GM23248 (cell line): ENCODE measurements around the gene BRD4. TPM values are rescaled to one million over a fixed set of nuclear protein-coding genes. Genes with fewer than 3 reads are reported as not detected.

Experiments
- DNase-seq: peaks from one replicate; pipeline ENCODE4 v3.0.0-alpha.2; 2015
- H2AFZ ChIP-seq: fragments of 200-600 bp; sonication (generic); 2 replicates; pipeline ENCODE4 v1.6.1; 2016; ENCODE audit warnings: antibody characterized with exemption
- H3F3A ChIP-seq: fragments of 200-600 bp; sonication (generic); 2 replicates; pipeline ENCODE4 v1.6.1; 2016; ENCODE audit warnings: mild to moderate bottlenecking, antibody characterized with exemption, mixed run types; ENCODE audit not compliant: insufficient read depth
- H3K27ac ChIP-seq: fragments of 200-600 bp; sonication (generic); 2 replicates; pipeline ENCODE4 v1.5.1; 2016; ENCODE audit warnings: mild to moderate bottlenecking
- H3K27me3 ChIP-seq: fragments of 200-600 bp; sonication (generic); replicated peaks from 2 replicates; pipeline ENCODE4 v1.6.1; 2016; ENCODE audit warnings: mild to moderate bottlenecking; ENCODE audit not compliant: insufficient read depth
- H3K36me3 ChIP-seq: fragments of 200-600 bp; sonication (generic); 2 replicates; pipeline ENCODE4 v1.6.1; 2016; ENCODE audit warnings: low read depth, mild to moderate bottlenecking
- H3K4me1 ChIP-seq: fragments of 200-600 bp; sonication (generic); 2 replicates; pipeline ENCODE4 v1.6.1; 2016; ENCODE audit warnings: mild to moderate bottlenecking; ENCODE audit not compliant: insufficient read depth
- H3K4me2 ChIP-seq: fragments of 200-600 bp; sonication (generic); one replicate; pipeline ENCODE4 v1.6.1; 2016; ENCODE audit warnings: mild to moderate bottlenecking; ENCODE audit not compliant: unreplicated experiment
- H3K4me3 ChIP-seq: fragments of 200-600 bp; sonication (generic); 2 replicates; pipeline ENCODE4 v1.5.1; 2016; ENCODE audit warnings: mild to moderate bottlenecking
- H3K79me2 ChIP-seq: fragments of 200-600 bp; sonication (generic); 2 replicates; pipeline ENCODE4 v1.6.1; 2016; ENCODE audit warnings: mild to moderate bottlenecking; ENCODE audit not compliant: insufficient read depth
- H3K9ac ChIP-seq: fragments of 200-600 bp; sonication (generic); 2 replicates; pipeline ENCODE4 v1.6.1; 2016; ENCODE audit warnings: mild to moderate bottlenecking
- H3K9me2 ChIP-seq: fragments of 200-600 bp; sonication (generic); 2 replicates; pipeline ENCODE4 v1.6.1; 2016; ENCODE audit warnings: mixed run types, mild to moderate bottlenecking, moderate library complexity; ENCODE audit not compliant: insufficient read depth
- H3K9me3 ChIP-seq: fragments of 200-600 bp; sonication (generic); one replicate; pipeline ENCODE4 v1.6.1; 2017; ENCODE audit warnings: low read depth
- H4K20me1 ChIP-seq: fragments of 200-600 bp; sonication (generic); 2 replicates; pipeline ENCODE4 v1.6.0; 2016; ENCODE audit not compliant: insufficient read depth
- EZH2 ChIP-seq: fragments of 200-600 bp; sonication (generic); IDR thresholded peaks from 2 replicates; pipeline ENCODE4 v1.6.1; 2018; ENCODE audit warnings: antibody characterized with exemption, mild to moderate bottlenecking; ENCODE audit not compliant: insufficient read depth, poor library complexity, severe bottlenecking
- EZH2phosphoT487 ChIP-seq: fragments of 200-600 bp; sonication (generic); IDR thresholded peaks from 2 replicates; pipeline ENCODE4 v1.6.1; 2018; ENCODE audit warnings: antibody characterized with exemption, moderate library complexity, mild to moderate bottlenecking, low read depth; ENCODE audit not compliant: insufficient read depth
- WGBS, 2 experiments: methylation state at CpG; one replicate each; pipeline ENCODE4 v1.1.6; 2015 to 2017; ENCODE audit warnings: low lambda C conversion rate in 2 of 2, low coverage in 1 of 2; ENCODE audit errors: missing lambda C conversion rate in 2 of 2; 5-methylcytosine and 5-hydroxymethylcytosine counted together
- in situ Hi-C: fragments of 300-500 bp; cut with MboI; formaldehyde crosslinking; loops from 2 replicates; pipeline ENCODE4 v1.15.0; 2020
- polyA plus RNA-seq: library from polyadenylated mRNA; unstranded; fragments of >200 nt; fragmentation: Nextera tagmentation; extraction: Ambion mirVana; gene quantifications from 2 replicates; pipeline ENCODE4 v1.2.1, GENCODE V29; 2016
- total RNA-seq: library from RNA; depleted of rRNA; stranded (reverse); fragments of >200 nt; shearing (Covaris generic); gene quantifications from 2 replicates; pipeline ENCODE4 v1.2.3, GENCODE V29; 2014

The BRD4 gene
- total and polyA plus RNA-seq, 2 experiments from 2014 or later = 9.0 to 18.6 TPM

DNA sequence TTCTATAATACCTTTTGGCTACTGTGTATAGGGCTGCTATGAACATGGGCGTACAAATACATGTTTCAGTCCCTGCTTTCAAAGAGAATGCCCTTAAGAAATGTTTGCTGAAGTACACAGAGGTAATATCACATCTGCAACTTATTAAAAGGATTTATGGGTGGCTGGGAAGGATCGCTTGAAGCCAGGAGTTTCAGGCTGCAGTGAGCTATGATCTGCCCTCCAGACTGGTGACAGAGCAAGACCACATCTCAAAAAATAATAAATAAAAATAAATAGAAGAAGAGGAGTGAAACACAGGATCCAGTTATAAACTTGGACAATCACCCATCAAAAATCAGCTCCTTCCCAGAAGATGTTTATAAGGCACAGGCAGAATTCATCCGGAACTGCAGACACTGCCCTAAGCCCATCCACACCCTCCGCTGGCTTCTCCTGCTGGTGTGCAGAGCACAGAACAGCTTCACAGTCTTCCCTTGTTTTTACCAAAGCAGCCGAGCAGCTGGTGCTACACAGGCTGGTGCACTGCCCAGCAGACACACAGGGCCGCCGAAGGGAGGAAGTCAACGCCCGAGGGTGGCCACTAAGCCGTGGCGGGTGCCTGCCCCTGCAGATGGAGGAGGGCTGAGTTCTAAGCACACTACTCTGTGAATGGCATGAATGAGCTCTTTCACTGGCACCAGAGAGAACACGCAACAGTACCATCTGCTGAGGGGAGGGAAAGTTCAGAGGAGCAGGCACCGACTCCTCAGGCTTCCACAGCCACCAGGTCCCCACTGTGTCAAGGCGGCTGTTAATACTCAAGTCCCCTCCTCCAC is 44.0 kb downstream of the BRD4 start:
- H3K79me2 ChIP-seq = peaks cover 100% of the 10 kb centered on the region
- WGBS, 2 experiments = 21 to 22% methylated on average over 14 of the region's 14 CpGs
- in situ Hi-C loops = no loop called here
- no peaks in the 10 kb centered on the region for H3K36me3 ChIP-seq
- H3K27me3 ChIP-seq = no peaks in the 10 kb centered on the region
- peak overlapping the region; percentile 51 for H3K4me2 ChIP-seq
- TF ChIP-seq EZH2 = no peak
- TF ChIP-seq EZH2phosphoT487 = no peak
- peaks cover 82% of the 10 kb centered on the region for H4K20me1 ChIP-seq
- no peak overlapping the region for H3K4me3 ChIP-seq
- H3F3A ChIP-seq = peaks cover 54% of the 10 kb centered on the region
- H3K4me1 ChIP-seq = peaks cover 70% of the 10 kb centered on the region
- H3K9me2 ChIP-seq = no peaks in the 10 kb centered on the region
- H3K9ac ChIP-seq = peak overlapping the region; percentile 15
- peak overlapping the region; percentile 41 for H3K27ac ChIP-seq
- H2AFZ ChIP-seq = no peak overlapping the region
- no peaks in the 10 kb centered on the region for H3K9me3 ChIP-seq
- peak; percentile 66 for DNase-seq

DNA sequence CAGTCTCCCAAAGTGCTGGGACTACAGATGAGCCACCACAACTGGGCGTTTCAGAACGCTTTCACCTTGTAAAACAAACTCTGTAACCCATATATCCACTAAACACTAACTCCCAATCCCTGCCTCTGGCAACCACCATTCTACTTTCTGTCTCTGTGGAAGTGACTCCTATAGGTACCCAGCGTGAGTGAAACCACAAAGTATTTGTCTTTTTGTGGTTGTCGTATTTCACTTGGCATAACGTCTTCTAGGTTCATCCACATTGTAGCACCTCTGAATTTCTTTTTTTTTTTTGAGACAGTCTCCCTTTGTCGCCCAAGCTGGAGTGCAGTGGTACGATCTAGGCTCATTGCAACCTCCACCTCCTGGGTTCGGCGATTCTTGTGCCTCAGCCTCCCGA is 44.8 kb downstream of the BRD4 start:
- H3K27ac ChIP-seq = peak overlapping the region; percentile 41; the same call in 1 of the 2 replicates
- in situ Hi-C loops = no loop called here
- H4K20me1 ChIP-seq = peaks cover 78% of the 10 kb centered on the region
- 94% methylated on average over 10 of the region's 10 CpGs for WGBS, 2 experiments
- H3K9me3 ChIP-seq = no peaks in the 10 kb centered on the region
- no peak overlapping the region for H2AFZ ChIP-seq
- H3F3A ChIP-seq = peaks cover 54% of the 10 kb centered on the region
- H3K9ac ChIP-seq = no peak overlapping the region
- H3K4me3 ChIP-seq = no peak overlapping the region
- no peak overlapping the region for H3K4me2 ChIP-seq
- H3K9me2 ChIP-seq = no peaks in the 10 kb centered on the region
- DNase-seq = no peak
- H3K79me2 ChIP-seq = peaks cover 100% of the 10 kb centered on the region
- H3K36me3 ChIP-seq = no peaks in the 10 kb centered on the region
- no peaks in the 10 kb centered on the region for H3K27me3 ChIP-seq
- peaks cover 70% of the 10 kb centered on the region for H3K4me1 ChIP-seq
- TF ChIP-seq EZH2phosphoT487 = no peak
- TF ChIP-seq EZH2 = no peak

DNA sequence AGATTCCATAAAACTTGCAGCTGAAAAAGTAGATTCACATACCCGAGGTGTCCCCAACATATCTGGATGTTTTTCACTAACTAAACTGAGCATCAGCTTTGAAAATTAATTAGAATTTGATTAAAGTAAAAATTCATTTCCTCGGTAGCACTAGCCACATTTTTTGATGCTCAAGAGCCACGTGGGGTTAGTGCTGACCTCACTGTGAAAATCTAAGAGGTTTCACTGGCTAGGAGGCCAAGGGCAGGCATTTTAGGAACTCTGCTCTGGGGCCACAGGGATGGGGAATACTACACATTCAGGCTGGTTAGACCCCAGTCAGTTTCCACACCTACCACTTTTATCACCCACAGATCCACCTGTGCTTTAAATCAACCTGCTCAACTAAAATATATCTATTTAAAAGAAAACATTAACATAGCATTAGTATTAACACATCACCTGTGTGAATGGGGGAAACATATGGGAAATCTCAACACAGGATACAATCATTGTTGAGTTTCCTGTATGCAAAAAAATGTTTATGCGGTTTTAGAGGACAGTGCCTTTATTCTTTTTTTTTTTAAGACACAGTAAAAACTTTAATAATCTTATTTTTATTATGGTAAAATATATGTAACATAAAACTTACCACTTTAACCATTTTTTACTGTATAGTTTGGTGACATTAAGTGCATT is 45.5 kb downstream of the BRD4 start:
- no peak for DNase-seq
- no peaks in the 10 kb centered on the region for H3K27me3 ChIP-seq
- H3K27ac ChIP-seq = no peak overlapping the region
- no peak overlapping the region for H2AFZ ChIP-seq
- H3F3A ChIP-seq = peaks cover 55% of the 10 kb centered on the region
- peaks cover 100% of the 10 kb centered on the region for H3K79me2 ChIP-seq
- H3K4me3 ChIP-seq = no peak overlapping the region
- H3K4me1 ChIP-seq = peaks cover 70% of the 10 kb centered on the region
- H3K9ac ChIP-seq = no peak overlapping the region
- TF ChIP-seq EZH2 (no peak), EZH2phosphoT487 (no peak)
- in situ Hi-C loops = no loop called here
- H3K4me2 ChIP-seq = no peak overlapping the region
- peaks cover 79% of the 10 kb centered on the region for H4K20me1 ChIP-seq
- 96 to 98% methylated on average over 4 of the region's 4 CpGs for WGBS, 2 experiments
- H3K36me3 ChIP-seq = no peaks in the 10 kb centered on the region
- no peaks in the 10 kb centered on the region for H3K9me3 ChIP-seq
- H3K9me2 ChIP-seq = no peaks in the 10 kb centered on the region

DNA sequence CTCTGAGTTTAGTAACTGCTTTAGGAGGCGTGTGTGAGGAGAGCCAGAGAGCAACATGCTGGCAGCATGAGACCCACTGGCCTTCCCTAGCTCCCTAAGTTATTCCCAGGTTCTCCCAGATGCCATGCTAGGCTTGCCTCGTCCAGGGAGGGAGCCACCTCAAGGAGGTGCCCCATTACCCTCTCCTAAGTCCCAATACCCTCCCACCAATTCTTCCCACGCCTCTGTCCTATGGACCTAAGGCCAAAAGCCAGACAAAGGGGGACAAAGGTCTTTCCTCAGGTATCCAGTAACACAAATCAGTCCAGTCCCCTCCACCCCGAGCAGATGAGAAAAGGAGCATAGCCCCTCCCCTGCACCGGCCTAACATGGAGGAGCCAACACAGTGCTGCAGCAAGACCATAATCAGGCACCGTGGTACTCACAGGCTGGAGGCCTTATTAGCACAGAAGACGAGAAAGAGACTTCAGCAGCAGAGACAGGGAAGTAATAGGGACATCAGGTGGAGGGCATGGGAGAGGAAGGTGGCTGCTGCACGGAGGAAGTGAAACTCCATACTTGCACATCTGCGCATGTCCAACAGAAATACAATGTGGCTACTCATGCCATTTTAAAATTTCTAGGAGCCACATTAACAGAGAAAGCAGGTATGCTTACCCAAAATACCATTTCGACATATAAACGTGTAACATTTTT is 46.3 kb downstream of the BRD4 start:
- H3K9me2 ChIP-seq = no peaks in the 10 kb centered on the region
- peaks cover 70% of the 10 kb centered on the region for H3K4me1 ChIP-seq
- H3K9ac ChIP-seq = no peak overlapping the region
- H3K36me3 ChIP-seq = no peaks in the 10 kb centered on the region
- no peak for DNase-seq
- peaks cover 79% of the 10 kb centered on the region for H4K20me1 ChIP-seq
- no peak overlapping the region for H3K27ac ChIP-seq
- no peaks in the 10 kb centered on the region for H3K27me3 ChIP-seq
- 87% methylated on average over 11 of the region's 11 CpGs for WGBS, 2 experiments
- in situ Hi-C loops = no loop called here
- peaks cover 100% of the 10 kb centered on the region for H3K79me2 ChIP-seq
- TF ChIP-seq EZH2 (no peak), EZH2phosphoT487 (no peak)
- H3K4me2 ChIP-seq = no peak overlapping the region
- H3F3A ChIP-seq = peaks cover 54% of the 10 kb centered on the region
- H3K4me3 ChIP-seq = no peak overlapping the region
- H2AFZ ChIP-seq = no peak overlapping the region
- no peaks in the 10 kb centered on the region for H3K9me3 ChIP-seq
